Stimulated activated CD4-positive, alpha-beta T cell treated with anti-CD3 and anti-CD28 coated beads, Interleukin-1b, Interleukin-23, amount 100 ng/mL, for 24 hours (primary cell): ENCODE data around the gene PHF2.
A peak's percentile ranks its signal among the peaks of the same experiment; 100 is the strongest.

Source experiments
- DNase-seq, 4 experiments: peaks; one replicate each; pipeline ENCODE4 v3.0.0-alpha.2; 2020; ENCODE audit warnings: low read depth in 4 of 4, low spot score in 1 of 4

Gene PHF2

GRCh38 chr9:93697352-93698139, 121.2 kb downstream of the PHF2 start:
- DNase-seq = no peak

- DNase-seq = no peak
Measured at GRCh38 chr9:93698140-93698908, 121.9 kb downstream of the PHF2 start.

DNA sequence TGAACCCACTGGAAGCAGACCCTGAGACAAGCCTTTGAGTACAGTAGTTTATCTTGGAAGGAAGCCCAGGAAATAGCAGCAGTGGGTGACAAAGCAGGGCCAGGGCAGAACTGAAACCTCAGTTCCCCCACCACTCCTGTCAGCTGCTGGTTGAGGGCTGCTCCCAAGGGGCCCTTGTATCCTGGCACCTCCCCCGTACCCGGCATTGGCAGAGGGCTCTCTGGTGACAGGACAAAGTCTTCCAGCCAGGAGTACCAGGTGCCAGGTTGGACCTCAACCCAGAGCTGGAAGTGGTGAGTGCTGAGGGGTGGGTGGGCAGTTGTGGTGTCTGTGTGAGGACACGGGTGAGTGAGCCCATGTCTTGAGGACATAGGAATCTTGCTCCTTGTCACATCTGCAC, 123.3 kb downstream of the PHF2 start:
- no peak for DNase-seq

DNA sequence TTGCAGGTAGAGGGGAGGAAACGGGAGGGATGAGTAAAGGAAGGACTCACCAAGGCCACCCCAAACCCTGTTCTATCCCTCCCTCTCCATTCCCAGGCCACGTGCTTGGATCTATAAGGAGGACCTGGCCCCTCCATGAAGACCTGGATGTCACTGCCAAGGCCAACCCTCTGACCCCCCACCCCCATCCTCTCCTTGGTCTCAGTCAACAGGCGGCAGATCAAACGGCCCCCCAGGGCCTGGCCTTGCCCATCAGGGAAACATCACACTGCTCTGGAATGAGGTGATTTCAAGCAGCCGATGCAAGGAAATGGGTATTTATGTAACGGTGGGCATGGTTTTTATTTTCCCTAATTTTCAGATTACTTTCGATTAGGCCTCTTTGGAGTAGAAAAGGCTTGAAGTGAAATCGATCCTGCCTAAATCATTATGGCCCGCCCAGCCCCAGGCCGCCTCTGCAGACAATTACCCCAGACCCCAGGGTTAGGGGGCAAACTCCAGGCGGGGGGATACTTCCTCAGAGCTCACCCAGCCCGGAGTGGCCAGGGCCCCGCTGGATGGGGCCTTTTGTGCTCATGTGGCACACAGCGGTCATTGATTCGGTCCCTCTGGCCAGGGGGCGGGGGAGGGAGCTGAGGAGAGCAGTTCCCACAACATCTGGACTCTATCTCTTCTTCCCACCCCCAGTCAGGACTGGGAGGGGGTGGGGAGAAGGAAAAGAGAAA, 125.3 kb downstream of the PHF2 start:
- no peak for DNase-seq

DNA sequence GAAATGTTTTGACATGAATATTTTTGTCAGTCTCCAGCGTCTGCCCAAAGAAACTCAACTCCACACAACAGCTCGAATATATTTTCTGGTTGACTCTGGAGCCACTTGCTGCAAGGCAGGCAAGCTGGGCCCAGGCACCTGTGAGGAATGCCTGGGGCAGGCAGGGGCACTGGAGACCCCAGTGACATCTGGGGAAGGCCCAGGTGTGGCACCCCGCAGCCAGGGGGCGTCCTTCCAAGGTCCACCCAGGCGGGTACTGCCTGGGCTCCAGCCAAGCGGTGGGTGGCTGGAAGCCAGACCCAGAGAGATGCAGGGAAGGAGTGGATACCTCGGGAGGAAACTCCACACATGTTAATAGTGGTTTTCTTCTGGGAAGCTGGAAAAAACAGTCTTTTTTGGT, 125.9 kb downstream of the PHF2 start:
- no peak for DNase-seq

DNA sequence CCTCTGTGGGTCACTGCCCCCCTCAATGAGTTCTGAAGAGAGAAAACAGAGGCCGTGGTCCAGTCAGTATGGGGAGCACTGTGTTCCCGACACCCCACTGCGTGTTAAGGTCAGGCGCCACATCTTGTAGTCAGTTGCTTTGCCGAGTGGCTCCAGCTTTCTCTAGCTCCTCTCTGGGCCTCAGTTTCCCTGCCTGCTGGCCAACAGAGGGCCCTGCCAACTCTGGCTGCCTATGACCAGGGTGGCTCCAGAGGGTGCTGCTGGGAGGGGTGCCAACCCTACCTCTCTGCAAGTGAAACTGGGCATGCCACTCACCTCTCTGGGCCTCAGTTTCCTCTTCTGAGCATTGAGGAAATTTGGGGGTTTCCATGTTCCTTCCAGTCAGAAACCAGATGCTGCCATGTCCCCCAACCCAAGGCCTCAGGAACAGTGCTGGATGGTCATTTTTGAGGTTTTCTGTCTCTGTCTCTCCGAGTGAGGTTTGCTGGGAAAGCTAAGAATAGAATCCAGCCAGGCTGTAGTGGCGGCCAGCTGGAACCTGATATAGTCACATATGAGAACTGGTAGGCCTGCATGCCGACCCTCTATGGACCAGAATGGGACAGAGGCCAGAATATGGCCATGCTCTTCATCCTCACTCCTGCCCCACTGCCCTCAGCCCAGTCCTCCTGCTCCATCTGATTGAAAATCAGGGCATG, 132.1 kb downstream of the PHF2 start:
- DNase-seq = no peak

GRCh38 chr9:93708987-93709302, 132.6 kb downstream of the PHF2 start:
- no peak for DNase-seq

- no peak for DNase-seq
Measured at GRCh38 chr9:93709600-93710369, 133.4 kb downstream of the PHF2 start.

- no peak for DNase-seq
Measured at GRCh38 chr9:93710370-93710723, 134.0 kb downstream of the PHF2 start.

DNA sequence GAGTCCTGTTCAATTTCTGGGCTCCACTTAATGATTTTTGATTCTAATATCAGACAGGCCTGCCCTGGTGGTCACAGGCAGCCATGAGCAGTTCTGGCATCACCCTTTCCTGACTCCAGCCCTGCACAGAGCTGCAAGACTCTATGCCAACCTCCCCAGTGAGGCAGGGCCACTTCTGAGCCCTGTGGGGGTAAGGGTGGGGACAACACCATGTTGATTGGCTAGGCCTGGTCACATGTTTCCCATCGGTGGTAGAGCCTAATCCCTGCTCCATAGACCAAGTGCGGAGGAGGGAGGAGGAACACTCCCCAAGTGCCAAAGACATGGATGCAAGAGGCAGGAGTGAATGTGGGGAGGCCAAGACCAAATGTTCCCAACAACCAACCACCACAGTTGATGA, 134.6 kb downstream of the PHF2 start:
- no peak for DNase-seq

DNA sequence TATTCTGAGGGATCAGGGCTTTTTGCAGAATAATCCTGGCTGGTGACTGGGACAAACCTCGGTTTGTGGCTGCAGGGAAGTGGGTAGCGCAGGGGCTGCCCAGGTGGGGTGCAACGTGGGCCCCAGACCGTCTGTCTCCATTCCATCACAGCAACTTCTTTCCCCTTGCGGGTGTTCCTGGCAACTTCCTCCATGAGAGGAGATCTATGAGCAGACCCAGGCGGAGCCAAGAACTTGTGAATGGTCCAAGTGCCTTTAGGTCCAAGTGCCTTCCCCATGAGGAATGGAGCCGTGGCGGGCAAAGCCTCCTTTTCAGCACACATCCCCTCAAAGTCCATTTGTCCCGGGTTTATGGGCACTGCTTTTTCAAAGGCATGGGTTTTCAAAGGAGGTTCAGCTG, 136.5 kb downstream of the PHF2 start:
- no peak for DNase-seq

DNA sequence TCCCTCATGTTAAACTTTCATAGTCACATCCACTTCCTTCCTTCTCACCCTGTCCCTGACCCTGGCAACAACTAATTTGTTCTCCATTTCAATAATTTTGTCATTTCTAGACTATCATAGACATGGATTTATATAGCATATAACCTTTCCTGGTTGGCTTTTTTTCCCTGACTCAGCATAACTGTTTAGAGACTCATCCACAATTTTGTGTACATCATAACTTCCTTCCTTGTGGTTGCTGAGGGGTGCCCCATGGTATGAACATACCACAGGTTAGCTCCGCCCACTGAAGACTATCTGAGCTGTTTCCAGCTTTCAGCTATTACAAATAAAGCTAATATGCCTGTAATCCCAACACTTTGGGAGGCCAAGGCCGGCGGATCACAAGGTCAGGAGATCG, 137.3 kb downstream of the PHF2 start:
- peak in 1 of 4 experiments; percentile 1 for DNase-seq

DNA sequence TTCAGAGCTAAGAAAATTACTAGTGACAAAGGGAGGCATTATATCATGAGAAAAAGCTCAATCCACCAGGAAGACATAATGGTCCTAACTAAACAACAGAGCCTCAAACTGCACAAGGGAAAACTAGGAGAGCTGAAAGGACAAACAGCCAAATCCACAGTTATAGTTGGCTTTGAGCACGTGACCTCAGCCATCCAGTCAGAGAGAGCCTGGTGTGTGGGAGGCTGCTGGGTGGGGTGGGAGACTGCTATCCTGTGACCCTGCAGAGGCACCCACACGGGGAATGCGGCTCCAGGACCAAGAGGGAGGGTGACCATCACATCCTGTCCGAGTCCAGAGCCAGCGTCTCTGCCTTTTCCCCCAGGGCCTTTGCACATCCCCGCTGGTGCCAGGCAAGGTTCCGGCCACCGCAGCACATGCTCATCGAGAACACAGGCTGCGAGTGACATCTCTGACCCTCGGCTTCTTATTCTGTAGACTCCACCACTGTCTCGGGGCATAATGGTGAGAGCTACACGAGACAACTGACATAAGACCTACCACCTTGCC, 145.1 kb downstream of the PHF2 start:
- DNase-seq = no peak

DNA sequence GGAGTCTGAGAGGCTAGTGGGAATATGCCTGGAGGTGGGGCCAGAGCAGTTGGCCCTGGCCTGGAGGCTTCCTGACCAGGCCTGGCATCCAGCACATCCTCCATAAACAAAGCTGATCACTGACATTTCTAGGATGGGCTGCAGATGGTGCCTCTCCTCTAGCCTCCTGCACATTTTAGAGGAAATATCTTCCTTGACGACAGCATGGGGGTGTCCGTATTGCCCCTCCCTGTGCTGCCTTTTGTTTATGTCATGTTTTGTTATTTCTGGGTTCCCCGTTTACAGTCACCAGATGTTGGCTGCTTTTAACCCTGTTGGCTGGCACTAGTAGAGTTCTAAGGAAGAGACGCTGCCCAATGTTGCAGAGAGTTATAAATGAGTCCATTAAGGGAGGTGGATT, 148.5 kb downstream of the PHF2 start:
- no peak for DNase-seq

GRCh38 chr9:93725382-93725781, 149.0 kb downstream of the PHF2 start:
- DNase-seq = no peak

DNA sequence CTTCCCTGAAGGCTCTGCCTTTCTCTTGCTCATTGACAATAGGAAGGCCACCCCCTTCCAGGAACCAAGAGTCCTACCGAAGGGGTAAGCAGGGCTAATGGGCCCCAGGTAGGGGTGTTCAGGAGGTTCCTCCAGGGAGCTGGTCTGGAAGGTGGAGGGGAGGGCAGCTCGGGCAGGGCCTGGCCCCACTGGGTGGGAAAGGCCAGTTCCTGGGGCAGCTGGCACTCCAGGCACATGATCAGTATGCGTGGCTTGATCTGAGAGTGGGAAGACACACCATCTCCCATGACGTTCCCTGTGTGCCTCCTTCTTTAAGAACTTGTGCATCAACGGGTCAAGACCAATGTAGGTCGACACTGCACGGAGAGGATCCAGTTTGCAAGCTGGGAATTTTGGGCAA, 149.8 kb downstream of the PHF2 start:
- DNase-seq = no peak
